Liver (tissue), 3 donors: ENCODE results near the gene SCARB1.

Experiments
- FOXA1 ChIP-seq: IDR thresholded peaks from 2 replicates; pipeline ENCODE4 v1.6.1; 2016; ENCODE audit warnings: antibody characterized with exemption
- HNF4A ChIP-seq, 2 donors: conservative IDR thresholded peaks; 2 replicates each; pipeline ENCODE4 v1.6.1; 2016; ENCODE audit warnings: antibody characterized with exemption in 2 of 2, mild to moderate bottlenecking in 2 of 2
- JUND ChIP-seq, 2 donors: IDR thresholded peaks; 2 replicates each; pipeline ENCODE4 v1.6.1; 2016; ENCODE audit warnings: antibody characterized with exemption in 2 of 2
- RAD21 ChIP-seq, 2 donors: IDR thresholded peaks; 2 replicates each; pipeline ENCODE4 v1.6.1; 2016; ENCODE audit warnings: antibody characterized with exemption in 2 of 2, mild to moderate bottlenecking in 2 of 2
- SP1 ChIP-seq: IDR thresholded peaks from 2 replicates; pipeline ENCODE4 v1.6.1; 2018; ENCODE audit warnings: antibody characterized with exemption, mild to moderate bottlenecking
- TAF1 ChIP-seq: conservative IDR thresholded peaks from 2 replicates; pipeline ENCODE4 v1.6.1; 2016; ENCODE audit warnings: antibody characterized with exemption, mild to moderate bottlenecking
- YY1 ChIP-seq: IDR thresholded peaks from 2 replicates; pipeline ENCODE4 v1.6.1; 2016; ENCODE audit warnings: antibody characterized with exemption, mild to moderate bottlenecking
- TF ChIP-seq, protein P1 (sequence below): fragments of 150-350 bp; IDR thresholded peaks from 2 replicates; pipeline ENCODE4 v1.5.1; 2017; ENCODE audit warnings: improper control_type of control experiment, low read depth, low read length; ENCODE audit not compliant: missing input control
- TF ChIP-seq, protein P2 (sequence below): IDR thresholded peaks from 2 replicates; pipeline ENCODE4 v1.6.1; 2016; ENCODE audit warnings: antibody characterized with exemption, mild to moderate bottlenecking
- TF ChIP-seq, protein P3 (sequence below): IDR thresholded peaks from 2 replicates; pipeline ENCODE4 v1.6.1; 2016; ENCODE audit warnings: antibody characterized with exemption
- TF ChIP-seq, protein P4 (sequence below): IDR thresholded peaks from 2 replicates; pipeline ENCODE4 v1.6.1; 2016; ENCODE audit warnings: antibody characterized with exemption
- donor health status: healthy.
- donor health status: healthy.

DNA sequence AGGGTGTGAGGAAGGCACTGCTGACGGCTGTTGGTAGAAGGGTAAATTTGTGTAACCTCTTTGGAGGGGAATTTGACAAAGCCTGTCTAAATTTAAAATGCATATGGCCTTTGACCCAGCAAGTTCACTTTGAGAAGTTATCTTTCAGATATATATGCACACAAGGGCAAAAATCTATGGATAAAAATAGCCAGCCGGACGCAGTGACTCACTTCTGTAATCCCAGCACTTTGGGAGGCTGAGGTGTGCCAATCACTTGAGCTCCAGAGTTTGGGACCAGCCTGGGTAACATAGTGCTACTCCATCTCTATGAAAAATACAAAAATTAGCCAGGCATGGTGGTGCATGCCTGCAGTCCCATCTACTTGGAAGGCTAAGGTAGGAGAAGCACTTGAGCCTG is 37.3 kb upstream of the SCARB1 start:
- TF ChIP-seq, protein P1, sequence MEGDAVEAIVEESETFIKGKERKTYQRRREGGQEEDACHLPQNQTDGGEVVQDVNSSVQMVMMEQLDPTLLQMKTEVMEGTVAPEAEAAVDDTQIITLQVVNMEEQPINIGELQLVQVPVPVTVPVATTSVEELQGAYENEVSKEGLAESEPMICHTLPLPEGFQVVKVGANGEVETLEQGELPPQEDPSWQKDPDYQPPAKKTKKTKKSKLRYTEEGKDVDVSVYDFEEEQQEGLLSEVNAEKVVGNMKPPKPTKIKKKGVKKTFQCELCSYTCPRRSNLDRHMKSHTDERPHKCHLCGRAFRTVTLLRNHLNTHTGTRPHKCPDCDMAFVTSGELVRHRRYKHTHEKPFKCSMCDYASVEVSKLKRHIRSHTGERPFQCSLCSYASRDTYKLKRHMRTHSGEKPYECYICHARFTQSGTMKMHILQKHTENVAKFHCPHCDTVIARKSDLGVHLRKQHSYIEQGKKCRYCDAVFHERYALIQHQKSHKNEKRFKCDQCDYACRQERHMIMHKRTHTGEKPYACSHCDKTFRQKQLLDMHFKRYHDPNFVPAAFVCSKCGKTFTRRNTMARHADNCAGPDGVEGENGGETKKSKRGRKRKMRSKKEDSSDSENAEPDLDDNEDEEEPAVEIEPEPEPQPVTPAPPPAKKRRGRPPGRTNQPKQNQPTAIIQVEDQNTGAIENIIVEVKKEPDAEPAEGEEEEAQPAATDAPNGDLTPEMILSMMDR, result no peak
- TF ChIP-seq FOXA1, result no peak
- TF ChIP-seq, protein P2, sequence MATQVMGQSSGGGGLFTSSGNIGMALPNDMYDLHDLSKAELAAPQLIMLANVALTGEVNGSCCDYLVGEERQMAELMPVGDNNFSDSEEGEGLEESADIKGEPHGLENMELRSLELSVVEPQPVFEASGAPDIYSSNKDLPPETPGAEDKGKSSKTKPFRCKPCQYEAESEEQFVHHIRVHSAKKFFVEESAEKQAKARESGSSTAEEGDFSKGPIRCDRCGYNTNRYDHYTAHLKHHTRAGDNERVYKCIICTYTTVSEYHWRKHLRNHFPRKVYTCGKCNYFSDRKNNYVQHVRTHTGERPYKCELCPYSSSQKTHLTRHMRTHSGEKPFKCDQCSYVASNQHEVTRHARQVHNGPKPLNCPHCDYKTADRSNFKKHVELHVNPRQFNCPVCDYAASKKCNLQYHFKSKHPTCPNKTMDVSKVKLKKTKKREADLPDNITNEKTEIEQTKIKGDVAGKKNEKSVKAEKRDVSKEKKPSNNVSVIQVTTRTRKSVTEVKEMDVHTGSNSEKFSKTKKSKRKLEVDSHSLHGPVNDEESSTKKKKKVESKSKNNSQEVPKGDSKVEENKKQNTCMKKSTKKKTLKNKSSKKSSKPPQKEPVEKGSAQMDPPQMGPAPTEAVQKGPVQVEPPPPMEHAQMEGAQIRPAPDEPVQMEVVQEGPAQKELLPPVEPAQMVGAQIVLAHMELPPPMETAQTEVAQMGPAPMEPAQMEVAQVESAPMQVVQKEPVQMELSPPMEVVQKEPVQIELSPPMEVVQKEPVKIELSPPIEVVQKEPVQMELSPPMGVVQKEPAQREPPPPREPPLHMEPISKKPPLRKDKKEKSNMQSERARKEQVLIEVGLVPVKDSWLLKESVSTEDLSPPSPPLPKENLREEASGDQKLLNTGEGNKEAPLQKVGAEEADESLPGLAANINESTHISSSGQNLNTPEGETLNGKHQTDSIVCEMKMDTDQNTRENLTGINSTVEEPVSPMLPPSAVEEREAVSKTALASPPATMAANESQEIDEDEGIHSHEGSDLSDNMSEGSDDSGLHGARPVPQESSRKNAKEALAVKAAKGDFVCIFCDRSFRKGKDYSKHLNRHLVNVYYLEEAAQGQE, result no peak
- no peak for TF ChIP-seq SP1
- no peak for TF ChIP-seq YY1
- TF ChIP-seq, protein P3, sequence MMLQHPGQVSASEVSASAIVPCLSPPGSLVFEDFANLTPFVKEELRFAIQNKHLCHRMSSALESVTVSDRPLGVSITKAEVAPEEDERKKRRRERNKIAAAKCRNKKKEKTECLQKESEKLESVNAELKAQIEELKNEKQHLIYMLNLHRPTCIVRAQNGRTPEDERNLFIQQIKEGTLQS, result no peak
- TF ChIP-seq JUND (IDR thresholded peaks at IDR 0.05), result no peak
- TF ChIP-seq RAD21 (IDR thresholded peaks at IDR 0.05), result no peak
- TF ChIP-seq TAF1, result no peak
- TF ChIP-seq, protein P4, sequence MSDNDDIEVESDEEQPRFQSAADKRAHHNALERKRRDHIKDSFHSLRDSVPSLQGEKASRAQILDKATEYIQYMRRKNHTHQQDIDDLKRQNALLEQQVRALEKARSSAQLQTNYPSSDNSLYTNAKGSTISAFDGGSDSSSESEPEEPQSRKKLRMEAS, result no peak
- TF ChIP-seq HNF4A (conservative IDR thresholded peaks at IDR 0.05), result no peak
